Fibroblast of mammary gland (primary cell): ENCODE measurements around the gene SOWAHB.
"Not testable (repeated sequence)": the region's sequence is repeated elsewhere in the genome, so short reads cannot be mapped to it uniquely, and the experiment has no call there.

ENCODE experiments used
- DNase-seq: peaks from one replicate; pipeline ENCODE4 v3.0.0-alpha.2; 2010; ENCODE audit warnings: low read depth
- H3K4me3 ChIP-seq: 2 replicates; pipeline ENCODE4 v1.5.1; 2011; ENCODE audit warnings: low read depth, mild to moderate bottlenecking, low read length, moderate library complexity; ENCODE audit not compliant: control insufficient read depth
- TF ChIP-seq, protein P1 (sequence below): conservative IDR thresholded peaks from 2 replicates; pipeline ENCODE4 v1.5.1; 2011; ENCODE audit warnings: low read depth, low read length, inconsistent platforms; ENCODE audit not compliant: control insufficient read depth, insufficient read depth

Gene SOWAHB

GRCh38 chr4:76886214-76886613, 11.7 kb downstream of the SOWAHB start:
- no peak for DNase-seq
- TF ChIP-seq, protein P1, sequence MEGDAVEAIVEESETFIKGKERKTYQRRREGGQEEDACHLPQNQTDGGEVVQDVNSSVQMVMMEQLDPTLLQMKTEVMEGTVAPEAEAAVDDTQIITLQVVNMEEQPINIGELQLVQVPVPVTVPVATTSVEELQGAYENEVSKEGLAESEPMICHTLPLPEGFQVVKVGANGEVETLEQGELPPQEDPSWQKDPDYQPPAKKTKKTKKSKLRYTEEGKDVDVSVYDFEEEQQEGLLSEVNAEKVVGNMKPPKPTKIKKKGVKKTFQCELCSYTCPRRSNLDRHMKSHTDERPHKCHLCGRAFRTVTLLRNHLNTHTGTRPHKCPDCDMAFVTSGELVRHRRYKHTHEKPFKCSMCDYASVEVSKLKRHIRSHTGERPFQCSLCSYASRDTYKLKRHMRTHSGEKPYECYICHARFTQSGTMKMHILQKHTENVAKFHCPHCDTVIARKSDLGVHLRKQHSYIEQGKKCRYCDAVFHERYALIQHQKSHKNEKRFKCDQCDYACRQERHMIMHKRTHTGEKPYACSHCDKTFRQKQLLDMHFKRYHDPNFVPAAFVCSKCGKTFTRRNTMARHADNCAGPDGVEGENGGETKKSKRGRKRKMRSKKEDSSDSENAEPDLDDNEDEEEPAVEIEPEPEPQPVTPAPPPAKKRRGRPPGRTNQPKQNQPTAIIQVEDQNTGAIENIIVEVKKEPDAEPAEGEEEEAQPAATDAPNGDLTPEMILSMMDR, result no peak
- H3K4me3 ChIP-seq, result no peak overlapping the region

GRCh38 chr4:76883147-76883546, 14.8 kb downstream of the SOWAHB start:
- no peak for DNase-seq
- TF ChIP-seq, protein P1, result no peak
- H3K4me3 ChIP-seq, result no peak overlapping the region

DNA sequence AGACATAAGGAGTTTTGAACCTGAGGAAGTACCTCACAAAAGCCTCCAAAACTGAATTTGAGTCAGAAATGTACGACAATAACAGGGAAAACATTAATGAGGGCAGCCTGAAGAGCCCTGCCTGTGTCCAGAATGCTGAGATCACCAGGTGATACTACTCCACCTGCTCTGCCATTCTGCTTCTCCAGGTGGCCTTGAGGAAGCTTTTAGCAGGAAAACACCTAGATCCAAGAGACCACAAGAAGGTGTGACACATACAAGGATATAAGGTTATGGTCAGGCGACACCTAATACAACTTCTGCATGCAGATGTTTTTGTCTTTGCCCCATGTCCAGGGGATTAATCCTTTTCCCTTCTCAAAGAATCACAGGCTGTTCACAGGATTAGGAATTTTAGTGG, 15.3 kb downstream of the SOWAHB start:
- TF ChIP-seq, protein P1, result no peak
- DNase-seq, result no peak
- H3K4me3 ChIP-seq, result no peak overlapping the region

GRCh38 chr4:76881375-76881774, 16.6 kb downstream of the SOWAHB start:
- no peak overlapping the region for H3K4me3 ChIP-seq
- TF ChIP-seq, protein P1, result no peak
- DNase-seq, result no peak

DNA sequence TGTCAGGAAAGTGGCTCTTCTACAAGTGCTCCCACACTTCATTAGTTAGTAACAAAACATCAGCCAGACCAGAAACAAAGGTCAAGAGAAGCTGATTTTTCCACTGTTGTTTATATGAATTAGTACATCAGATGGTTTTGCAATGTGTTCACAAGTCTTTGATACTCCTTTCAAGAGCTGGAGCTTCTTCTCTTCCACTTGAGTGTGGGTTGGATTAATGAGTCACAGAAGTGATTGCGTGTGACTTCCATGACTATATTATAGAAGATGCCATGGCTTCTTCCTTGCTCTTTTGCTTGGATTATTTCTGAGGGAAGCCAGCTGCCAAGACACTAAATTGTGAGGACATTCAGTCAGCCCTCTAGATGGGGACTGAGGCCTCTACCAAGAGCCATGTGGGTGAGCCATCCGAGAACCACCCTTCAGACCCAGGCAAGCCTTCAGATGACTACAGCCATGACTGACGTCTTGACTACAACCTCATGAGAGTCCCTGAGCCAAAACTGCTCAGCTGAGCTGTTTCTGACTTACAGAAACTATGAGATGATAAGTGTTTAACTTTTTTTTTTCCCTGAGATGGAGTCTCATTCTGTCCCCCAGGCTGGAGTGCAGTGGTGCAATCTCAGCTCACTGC, 18.1 kb downstream of the SOWAHB start:
- TF ChIP-seq, protein P1, result no peak
- no peak overlapping the region for H3K4me3 ChIP-seq
- peak; percentile 68 for DNase-seq

- not testable (repeated sequence) for DNase-seq, H3K4me3 ChIP-seq
Measured at GRCh38 chr4:76878641-76879165, 19.2 kb downstream of the SOWAHB start.

DNA sequence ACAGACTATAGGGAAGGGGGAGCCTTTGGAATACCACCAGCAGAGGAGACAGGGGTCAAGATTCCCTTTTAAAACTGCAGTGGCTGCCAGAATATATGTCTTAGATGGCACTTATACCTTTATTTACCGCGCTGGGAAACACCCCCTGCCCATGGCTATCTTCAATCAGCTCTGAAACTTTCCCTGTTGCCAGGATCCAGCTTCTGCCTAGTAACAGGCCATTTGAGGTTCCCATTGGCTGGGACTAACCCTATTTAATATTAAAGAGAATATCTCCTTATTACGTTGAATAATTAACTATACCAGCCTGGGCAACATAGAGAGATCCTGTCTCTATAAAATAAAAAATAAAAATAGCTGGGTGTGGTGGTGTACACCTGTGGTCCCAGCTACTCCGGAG, 23.8 kb downstream of the SOWAHB start:
- H3K4me3 ChIP-seq, result no peak overlapping the region
- DNase-seq, result no peak
- TF ChIP-seq, protein P1, result no peak
